Heart right ventricle (tissue), 16 donors: ENCODE results near the gene ELOVL5. TPM values are rescaled to one million over a fixed set of nuclear protein-coding genes. Genes with fewer than 3 reads are reported as not detected.
A peak's percentile ranks its signal among the peaks of the same experiment; 100 is the strongest.

Source experiments
- ATAC-seq, 8 donors: fragments of 200-7000 bp; cut with Tn5 transposase; one replicate each; pipeline ENCODE4 v1.9.1; 2020; ENCODE audit warnings: mild to moderate bottlenecking in 8 of 8, moderate library complexity in 8 of 8, moderate number of reproducible peaks in 1 of 8
- DNase-seq, 2 donors: peaks; one replicate each; pipeline ENCODE4 v3.0.0-alpha.2; 2020
- H3K27ac ChIP-seq, 10 donors: fragments of 200-600 bp; sonication (generic) in 2 of 10; one replicate each; pipeline versions ENCODE4 v1.5.0 to v1.8.0; 2020 to 2022; ENCODE audit warnings: mild to moderate bottlenecking in 3 of 10
- H3K27me3 ChIP-seq, 7 donors: fragments of 200-600 bp; one replicate each; pipeline ENCODE4 v1.8.0; 2021 to 2022; ENCODE audit warnings: mild to moderate bottlenecking in 2 of 7
- H3K36me3 ChIP-seq, 9 donors: fragments of 200-600 bp; sonication (generic) in 1 of 9; one replicate each; pipeline versions ENCODE4 v1.5.0 to v1.8.0; 2020 to 2022; ENCODE audit warnings: mild to moderate bottlenecking in 2 of 9
- H3K4me1 ChIP-seq, 9 donors: fragments of 200-600 bp; sonication (generic) in 1 of 9; one replicate each; pipeline versions ENCODE4 v1.5.0 to v1.8.0; 2020 to 2022; ENCODE audit warnings: mild to moderate bottlenecking in 4 of 9
- H3K4me3 ChIP-seq, 10 donors: fragments of 200-600 bp; sonication (generic) in 2 of 10; one replicate each; pipeline versions ENCODE4 v1.5.0 to v1.8.0; 2020 to 2022; ENCODE audit warnings: mild to moderate bottlenecking in 7 of 10, moderate library complexity in 2 of 10
- H3K9me3 ChIP-seq, 11 donors: fragments of 200-600 bp in 10 of 11; sonication (generic) in 2 of 11; one replicate each; pipeline versions ENCODE4 v1.5.0 to v1.8.0; 2013 to 2022; ENCODE audit warnings: mild to moderate bottlenecking in 2 of 11, control low read depth in 1 of 11, moderate library complexity in 1 of 11
- CTCF ChIP-seq, 9 donors: fragments of 200-600 bp; sonication (generic) in 2 of 9; IDR thresholded peaks; one replicate each; pipeline versions ENCODE4 v1.5.0 to v1.8.0; 2021 to 2022; ENCODE audit warnings: antibody characterized with exemption in 9 of 9, mild to moderate bottlenecking in 5 of 9, moderate library complexity in 1 of 9
- WGBS, 2 donors: extraction: QIAGEN DNeasy Blood & Tissue Kit; methylation state at CpG; one replicate each; pipeline ENCODE4 v1.1.7; 2013; ENCODE audit warnings: inconsistent platforms in 1 of 2; 5-methylcytosine and 5-hydroxymethylcytosine counted together
- intact Hi-C, 10 donors: fragments of 100-400 bp; cut with DNase I; formaldehyde crosslinking; loops; one replicate each; pipeline versions ENCODE4 v1.11.1 to v1.14.2; 2022
- polyA plus RNA-seq, 2 donors: library from polyadenylated mRNA; stranded (reverse); fragments of 200-250 nt; gene quantifications; one replicate each; pipeline ENCODE4 v1.2.3, GENCODE V29; 2013
- total RNA-seq, 10 donors: library from RNA; stranded (reverse); fragmentation: NEBNext Ultra II Directional in 3 of 10; extraction: Animal tissue kit (Norgen Biotek cat#: 25700) in 3 of 10; gene quantifications; one replicate each; pipeline versions ENCODE4 v1.2.1 to v1.2.4, GENCODE V29; 2021 to 2023
- donor health status: Arrhythmogenic right ventricular cardiomyopathy.
- donor health status: ischemic (EF 13 %, LVEDD 7.1; RV severe dilation, severe dysfunction).
- donor health status: healthy with polysubstance abuse.
- donor health status: DM: no; HTN: yes; CAD: no.
- donor health status: DM: no; HTN: no; CAD: no.
- donor health status: ischemic (EF 25% LVEDD 6.9; RV normal size, moderate dysfunction).
- donor health status: ischemic (EF 25% LVEDD 5.7; RV mildly dilated, moderate dysfunction).
- donor health status: healthy.
- donor health status: DM: yes; HTN: yes; CAD: no.
- donor health status: Ischemic cardiomyopathy.
- donor health status: ischemic (EF 35%, LVEDD 5.7; RV mildly dilated, moderate dysfunction).
- donor health status: nonischemic (EF 11% LVEDD 7.7; RV severe dilation, severe dysfunction).
- donor health status: DM: yes; HTN: yes; CAD: no.
- donor health status: PGD.
- donor health status: ischemic (EF 29% LVEDD 5.4; RV normal size, mild dysfunction).
- donor health status: nonischemic (EF 23%, LVEDD 6.1; RV moderate dilation, normal function).

The ELOVL5 gene
- total and polyA plus RNA-seq, 12 donors = 16.9 to 48.1 (median 29.7) TPM

- H3K27me3 ChIP-seq = no peaks in the 10 kb centered on the region
- WGBS, 2 donors = 84 to 86% methylated on average over 5 of the region's 5 CpGs
- H3K9me3 ChIP-seq = no peaks in the 10 kb centered on the region
- DNase-seq (no peak), ATAC-seq (no peak)
- peaks cover 0 to 100% (median 35%) of the 10 kb centered on the region in 9 donors for H3K36me3 ChIP-seq
- intact Hi-C loops = loop anchor here in 1 of 10 donors (10.0 kb wide), 1 partner anchor 95 kb away; no protein-coding TSS in a partner anchor
- TF ChIP-seq CTCF (IDR thresholded peaks at IDR 0.05) = no peak
- H3K4me3 ChIP-seq = no peak overlapping the region
- peaks cover 0 to 13% (median 10%) of the 10 kb centered on the region in 9 donors for H3K4me1 ChIP-seq
- no peak overlapping the region for H3K27ac ChIP-seq
Measured at GRCh38 chr6:53269827-53270226, 78.9 kb downstream of the ELOVL5 start.

- no peaks in the 10 kb centered on the region for H3K9me3 ChIP-seq
- intact Hi-C loops = no loop called here
- WGBS, 2 donors = 96 to 97% methylated on average over 6 of the region's 6 CpGs
- no peak for TF ChIP-seq CTCF (IDR thresholded peaks at IDR 0.05)
- H3K4me1 ChIP-seq = peaks cover 0 to 21% (median 18%) of the 10 kb centered on the region in 9 donors
- no peak overlapping the region for H3K4me3 ChIP-seq
- H3K27ac ChIP-seq = no peak overlapping the region
- ATAC-seq = no peak
- peaks cover 0 to 99% (median 32%) of the 10 kb centered on the region in 9 donors for H3K36me3 ChIP-seq
- DNase-seq = no peak
- H3K27me3 ChIP-seq = no peaks in the 10 kb centered on the region
Measured at GRCh38 chr6:53268858-53269608, 79.7 kb downstream of the ELOVL5 start.

- no peak for TF ChIP-seq CTCF (IDR thresholded peaks at IDR 0.05)
Measured at GRCh38 chr6:53266553-53267090, 82.1 kb downstream of the ELOVL5 start.

GRCh38 chr6:53264915-53265607 is 83.7 kb downstream of the ELOVL5 start:
- ATAC-seq = peak in 3 of 8 donors; percentile 35 to 48 (median 37)
- no peak for DNase-seq
- intact Hi-C loops = no loop called here
- H3K9me3 ChIP-seq = no peaks in the 10 kb centered on the region
- H3K4me3 ChIP-seq = no peak overlapping the region
- H3K27ac ChIP-seq = peak overlapping the region in 4 of 10 donors; percentile 1 to 42 (median 32)
- peaks cover 0 to 90% (median 19%) of the 10 kb centered on the region in 9 donors for H3K36me3 ChIP-seq
- no peaks in the 10 kb centered on the region for H3K27me3 ChIP-seq
- 33 to 45% methylated on average over 5 of the region's 5 CpGs for WGBS, 2 donors
- H3K4me1 ChIP-seq = peaks cover 0 to 31% (median 25%) of the 10 kb centered on the region in 9 donors
- TF ChIP-seq CTCF (IDR thresholded peaks at IDR 0.05) = no peak

More at GRCh38 chr6:53266553-53267090, 82.1 kb downstream of the ELOVL5 start:
- no peak for ATAC-seq
- intact Hi-C loops = no loop called here
- Histone ChIP-seq H3K27ac (no peak overlapping the region), H3K4me3 (no peak overlapping the region), H3K9me3 (no peaks in the 10 kb centered on the region), H3K27me3 (no peaks in the 10 kb centered on the region), H3K4me1 (peaks cover 0 to 29% (median 25%) of the 10 kb centered on the region in 9 donors), H3K36me3 (peaks cover 0 to 90% (median 29%) of the 10 kb centered on the region in 9 donors)
- 98% methylated on average over 4 of the region's 4 CpGs for WGBS, 2 donors
- no peak for DNase-seq
